Activated naive CD4-positive, alpha-beta T cell treated with anti-CD3 and anti-CD28 coated beads, Interleukin-2, amount 50 U/mL, for 16 hours (primary cell): Measurements from ENCODE around the gene GAS7.

Source experiments
- DNase-seq: peaks from one replicate; pipeline ENCODE4 v3.0.0-alpha.2; 2020

GAS7 gene

DNA sequence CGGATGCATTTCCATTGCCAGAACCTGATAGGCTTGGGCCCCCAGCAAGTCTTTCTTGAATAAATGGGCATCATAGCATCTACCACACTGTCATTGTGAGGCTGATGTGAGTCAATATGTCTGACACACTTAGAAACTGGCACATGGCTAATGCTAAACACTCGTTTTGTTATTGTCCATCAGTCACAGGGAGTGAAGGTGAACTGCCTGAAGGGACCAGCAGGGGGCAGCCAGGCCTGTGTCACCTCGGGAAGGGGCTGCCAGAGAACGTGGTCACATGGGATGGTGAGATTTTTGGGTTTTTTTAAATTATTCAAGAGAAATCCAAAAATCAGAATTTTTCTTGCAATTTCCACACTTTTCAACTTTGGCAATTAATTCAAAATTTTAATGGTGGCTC lies 292.5 kb downstream of the GAS7 start:
- no peak for DNase-seq

DNA sequence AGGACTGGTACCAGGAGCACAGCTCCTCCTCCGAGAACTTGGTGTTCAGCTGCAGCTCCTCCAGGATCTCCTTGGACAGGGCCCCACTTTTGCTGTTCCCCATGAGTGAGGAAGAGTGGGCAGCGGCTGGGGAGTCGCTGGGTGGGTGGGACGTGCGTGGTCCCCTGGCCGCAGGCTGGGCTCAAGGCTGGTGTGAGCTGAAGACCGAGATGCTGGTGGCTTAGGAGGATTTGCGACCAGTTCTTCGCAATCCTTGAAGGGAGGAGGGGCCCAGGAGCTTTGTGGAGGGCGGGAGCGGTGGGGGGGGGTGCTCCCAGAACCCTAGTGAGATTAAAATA lies 293.4 kb downstream of the GAS7 start, which contains the start of gene RCVRN:
Gene RCVRN, minus strand, starts transcription at position 194 of the 338 bp plus-strand sequence. Its CDS starts 91 bp downstream, at position 103.
- no peak for DNase-seq

DNA sequence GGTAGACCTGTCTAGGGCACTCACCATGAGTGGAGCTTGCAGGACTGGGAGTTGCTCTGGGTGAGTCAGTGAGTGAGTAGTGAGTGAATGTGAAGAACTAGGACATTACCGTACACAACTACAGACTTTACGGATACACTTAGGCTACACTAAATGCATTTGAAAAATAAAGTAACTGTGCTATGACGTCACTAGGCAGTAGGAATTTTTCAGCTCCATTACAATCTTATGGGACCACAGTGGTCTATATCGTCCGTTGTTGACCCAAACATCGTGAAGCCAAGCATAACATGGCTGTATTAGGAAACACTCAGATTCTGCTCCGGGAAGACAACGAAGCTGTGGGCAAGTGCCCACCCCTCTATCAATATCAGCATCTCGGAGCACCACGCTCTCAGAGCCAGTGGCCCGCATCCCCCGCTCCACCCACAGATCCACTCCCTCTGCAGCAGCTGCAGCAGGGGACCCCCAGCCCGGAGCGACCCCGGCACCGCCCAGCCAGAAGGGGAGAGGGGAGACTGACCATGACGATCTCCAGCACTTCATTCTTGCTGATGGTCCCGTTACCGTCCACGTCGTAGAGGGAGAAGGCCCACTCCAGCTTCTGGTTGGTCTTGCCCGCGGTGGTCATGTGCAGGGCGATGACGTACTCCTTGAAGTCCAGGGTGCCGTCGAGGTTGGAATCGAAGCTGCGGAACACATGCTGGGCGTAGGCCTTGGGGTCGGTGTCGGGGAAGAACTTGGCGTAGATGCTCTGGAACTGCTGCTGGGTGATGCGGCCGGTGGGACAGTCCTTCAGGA lies 293.9 kb downstream of the GAS7 start:
- no peak for DNase-seq

DNA sequence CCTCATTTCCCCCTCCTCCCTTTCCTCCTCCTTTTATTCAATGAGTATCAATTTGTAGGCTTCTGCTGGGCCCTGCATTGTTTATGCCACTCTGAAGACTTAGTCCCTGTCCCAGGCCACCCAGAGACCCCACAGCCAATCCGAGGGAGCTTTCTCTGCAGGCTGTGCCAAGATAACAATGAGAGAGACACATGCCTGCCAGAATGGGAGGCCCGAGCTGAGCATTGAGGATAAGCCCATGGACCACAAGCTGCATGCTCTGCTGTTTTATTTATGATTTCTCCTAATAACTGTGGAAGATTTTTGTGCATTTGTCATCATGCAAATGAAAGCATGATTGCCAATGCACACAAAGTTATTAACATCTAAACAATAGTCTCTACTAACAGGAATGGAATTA lies 296.3 kb downstream of the GAS7 start:
- no peak for DNase-seq

DNA sequence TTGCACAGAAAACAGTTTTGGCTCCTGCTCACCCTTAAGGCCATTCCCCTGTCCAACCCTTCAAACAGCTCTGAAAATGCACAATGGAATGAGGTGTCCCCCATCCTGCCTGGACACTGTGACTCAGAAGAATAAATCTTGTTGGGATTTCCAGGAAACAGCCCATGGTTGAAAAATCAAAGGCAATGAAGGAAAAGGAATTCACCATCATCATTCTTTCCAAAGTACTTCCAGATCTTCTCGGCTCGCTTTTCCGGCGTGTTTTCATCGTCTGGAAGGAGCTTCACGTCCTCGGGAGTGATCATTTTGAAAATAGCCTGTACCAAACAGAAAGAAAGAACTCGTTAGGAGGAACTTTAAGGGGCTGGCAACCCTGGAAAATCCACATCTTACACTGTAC lies 297.6 kb downstream of the GAS7 start:
- DNase-seq: no peak

DNA sequence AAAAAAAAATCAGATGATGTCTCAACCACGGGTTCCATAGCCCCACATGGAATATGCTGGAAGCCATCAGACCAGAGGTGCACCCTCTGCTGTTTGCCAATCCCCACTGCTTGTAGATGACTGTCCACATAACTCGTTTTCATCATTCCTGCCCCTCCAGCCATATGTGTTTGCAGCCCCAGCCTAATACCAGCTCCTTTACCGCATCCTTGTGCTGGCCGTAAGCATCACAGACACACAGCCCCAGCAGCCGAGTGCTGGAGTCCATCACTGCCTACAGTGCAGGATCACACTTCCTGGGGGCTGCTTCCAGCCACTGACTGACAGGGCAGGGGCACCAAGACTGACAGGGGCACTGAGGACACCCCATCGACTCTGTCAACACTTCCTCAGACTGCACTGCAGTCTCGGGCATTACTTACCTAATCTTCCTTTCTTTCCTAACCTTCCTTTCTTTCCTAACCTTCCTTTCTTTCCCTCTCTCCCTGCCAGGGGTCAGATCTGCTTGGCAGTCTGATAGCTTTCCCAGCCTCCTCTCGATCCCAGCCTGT lies 298.3 kb downstream of the GAS7 start:
- DNase-seq: no peak

DNA sequence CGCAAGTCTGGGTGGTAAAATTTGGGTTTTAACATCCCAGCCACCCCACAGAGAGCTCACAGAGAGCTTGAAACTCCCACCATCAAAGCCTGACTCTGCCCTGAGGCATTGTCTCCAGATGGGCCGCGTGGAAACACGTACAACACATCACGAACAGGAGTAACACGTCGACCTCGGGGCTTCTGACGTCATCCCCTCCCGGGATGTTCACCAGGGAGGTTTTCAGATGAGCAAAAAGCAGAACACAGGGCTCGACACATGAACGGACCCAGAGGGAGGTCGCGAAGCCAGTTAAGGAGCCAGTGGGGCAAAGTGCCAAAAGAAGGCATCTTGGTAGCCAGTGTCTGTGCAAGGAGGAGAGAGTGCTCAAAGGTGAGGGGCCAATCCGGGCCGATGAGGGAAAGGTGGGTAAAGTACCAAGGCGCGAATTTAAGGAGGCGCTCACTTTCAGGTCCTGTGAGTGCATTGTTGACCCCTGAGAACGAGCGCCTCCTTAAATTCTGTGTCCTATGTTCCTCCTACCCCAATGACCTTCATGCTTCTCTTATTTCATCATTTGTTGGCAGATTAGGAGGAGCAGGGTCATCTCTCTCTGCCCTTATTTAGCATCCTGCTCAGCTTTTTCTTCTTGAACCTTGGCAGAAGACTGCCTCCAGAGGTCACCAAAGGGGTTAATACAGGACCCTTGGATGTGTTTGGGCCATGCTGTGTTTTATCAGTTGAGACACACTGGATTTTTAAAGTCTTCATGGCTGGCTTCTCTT lies 298.9 kb downstream of the GAS7 start:
- no peak for DNase-seq

DNA sequence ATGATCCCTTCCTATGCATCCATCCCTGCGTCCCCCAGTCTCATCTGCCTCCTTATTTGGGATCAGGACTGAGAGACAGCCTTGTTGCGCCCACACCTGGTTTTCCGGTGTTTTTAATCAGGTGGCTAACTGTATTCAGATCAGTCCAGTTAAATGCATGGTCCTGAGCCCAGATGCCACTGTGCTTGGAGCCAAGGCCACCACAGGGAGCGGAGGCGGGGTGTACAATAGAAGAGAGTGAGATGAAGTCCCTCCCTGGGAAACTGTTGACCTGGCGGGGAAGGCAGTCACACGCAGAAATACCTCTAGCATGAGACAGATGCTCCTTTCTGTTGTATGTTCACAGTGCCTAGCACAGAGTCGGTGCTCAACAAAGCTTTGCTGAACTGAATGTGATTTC lies 299.6 kb downstream of the GAS7 start:
- no peak for DNase-seq

DNA sequence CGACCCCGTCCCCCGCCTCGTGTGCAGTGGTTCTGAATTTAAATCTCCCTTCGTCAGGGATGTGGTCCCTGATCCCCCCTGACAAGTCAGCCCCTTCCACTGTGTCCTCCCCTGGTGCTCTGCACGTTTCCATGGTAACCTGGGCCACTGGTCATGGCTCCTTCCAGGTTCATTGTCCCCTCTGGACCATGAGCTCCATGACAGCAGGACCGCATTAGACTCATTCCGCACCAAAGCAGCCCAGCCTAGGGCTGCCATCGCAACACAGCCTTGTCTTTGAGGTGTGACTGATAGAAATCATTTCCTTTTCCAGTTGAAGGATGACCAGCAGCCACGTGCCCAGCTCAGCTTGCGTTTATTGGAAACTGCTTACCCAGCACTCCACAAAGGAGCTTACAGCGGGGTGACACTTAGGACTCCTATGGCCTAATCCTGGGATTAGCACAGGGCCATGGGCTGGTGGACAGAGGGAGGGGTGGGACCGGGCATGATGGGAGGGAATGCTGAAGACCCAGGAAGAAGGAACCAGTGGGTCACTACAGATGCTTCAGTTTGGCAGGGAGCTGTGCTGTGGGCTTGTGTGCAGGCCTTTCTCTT lies 300.9 kb downstream of the GAS7 start:
- DNase-seq: no peak

DNA sequence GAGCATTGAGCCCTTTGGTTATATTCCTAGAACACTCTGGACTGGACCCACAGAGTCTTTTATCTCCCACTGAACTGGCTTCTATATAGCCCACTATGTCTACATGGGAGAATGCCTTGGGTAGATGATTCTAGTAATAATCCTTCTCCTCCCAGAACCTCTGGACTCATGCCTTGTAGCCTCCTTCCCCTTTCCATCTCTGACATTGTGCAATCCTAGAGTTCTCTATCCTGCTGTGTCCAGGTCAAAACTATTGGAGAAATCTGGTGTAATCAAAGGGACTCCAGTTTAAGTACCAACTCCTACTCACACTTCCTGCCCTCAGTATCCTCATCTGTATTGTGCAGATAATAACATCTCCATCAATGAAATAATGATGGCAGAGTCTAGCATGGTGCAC lies 302.5 kb downstream of the GAS7 start:
- DNase-seq: no peak

DNA sequence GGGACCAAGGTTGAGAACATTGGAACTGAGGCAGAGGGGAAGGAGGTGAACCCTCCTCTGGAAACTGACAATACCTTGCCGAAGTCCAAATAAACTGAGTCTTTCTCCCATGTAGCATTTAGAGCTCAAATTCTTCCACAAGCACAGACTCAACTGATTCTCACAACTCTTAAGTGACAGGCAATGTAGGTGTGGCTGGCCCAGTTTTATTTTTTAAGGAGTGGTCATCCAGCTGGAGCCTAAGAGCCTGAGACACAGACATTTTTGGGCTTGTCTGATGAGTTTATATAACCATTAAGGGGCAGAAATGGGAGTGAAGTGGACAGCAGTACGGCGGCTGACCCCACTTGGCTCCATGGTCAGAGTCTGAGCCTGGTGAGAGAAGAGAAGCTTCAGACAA lies 304.2 kb downstream of the GAS7 start:
- DNase-seq: no peak

DNA sequence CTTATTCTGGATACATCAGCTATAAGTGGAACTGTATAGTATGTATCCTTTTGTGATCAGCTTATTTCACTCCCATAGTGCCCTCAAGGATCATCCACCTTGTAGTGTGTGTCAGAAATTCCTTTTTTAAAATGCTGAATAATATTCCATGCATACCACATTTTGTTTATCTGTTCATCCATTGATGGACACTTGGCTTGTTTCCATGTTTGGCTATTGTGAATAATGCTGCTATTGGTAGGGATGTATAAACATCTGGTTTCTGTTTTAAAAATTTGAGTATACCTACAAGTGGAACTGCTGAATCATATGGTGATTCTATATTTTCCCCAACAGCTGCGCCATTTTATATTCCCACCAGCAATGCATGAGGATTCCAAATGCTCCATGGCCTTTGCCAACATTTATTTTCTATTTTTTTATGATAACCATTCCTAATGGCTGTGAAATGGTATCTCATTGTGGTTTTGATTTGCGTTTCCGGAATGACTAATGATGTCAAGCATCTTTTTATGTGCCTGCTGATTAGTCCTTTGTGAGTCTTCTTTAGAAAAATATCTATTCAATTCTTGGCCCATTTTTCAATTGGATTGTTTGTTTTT lies 304.9 kb downstream of the GAS7 start:
- no peak for DNase-seq

DNA sequence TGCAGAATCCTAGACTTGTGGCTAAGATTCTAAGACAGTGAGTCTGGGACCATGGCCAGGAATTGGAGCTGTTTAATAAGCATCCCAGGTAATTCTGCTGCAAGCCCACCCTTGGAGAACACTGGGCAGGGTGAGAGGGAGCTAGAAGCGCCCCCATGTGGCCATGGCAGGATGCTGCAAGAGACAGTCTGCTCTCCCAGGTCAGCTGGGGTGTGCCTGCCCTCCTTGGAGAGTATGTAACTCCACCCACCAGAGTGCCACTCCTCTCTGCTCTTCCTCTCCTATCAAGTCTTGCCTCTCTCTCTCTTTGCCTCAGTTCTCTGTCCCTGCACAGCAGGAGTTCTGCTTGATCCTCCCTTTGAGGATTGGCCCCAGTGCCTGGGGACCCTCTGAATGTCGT lies 308.3 kb downstream of the GAS7 start:
- no peak for DNase-seq

DNA sequence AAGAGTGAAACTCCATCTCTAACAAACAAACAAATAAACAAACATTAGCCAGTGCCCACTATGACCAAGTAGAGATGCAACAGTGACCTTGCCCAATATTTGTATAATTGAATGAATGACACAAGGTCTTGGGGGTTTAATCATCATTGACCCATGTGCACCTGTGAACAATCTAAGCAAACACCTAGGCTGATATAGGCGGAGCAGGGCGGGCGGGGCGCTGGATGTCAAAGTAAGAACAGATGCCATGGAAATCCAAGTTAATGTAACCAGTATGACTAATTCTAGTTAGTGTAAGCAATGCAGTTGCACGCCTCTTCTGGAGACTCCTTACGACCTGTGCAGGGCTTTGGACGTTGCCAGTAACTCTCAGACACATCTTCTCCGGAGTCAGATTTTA lies 310.9 kb downstream of the GAS7 start:
- no peak for DNase-seq

DNA sequence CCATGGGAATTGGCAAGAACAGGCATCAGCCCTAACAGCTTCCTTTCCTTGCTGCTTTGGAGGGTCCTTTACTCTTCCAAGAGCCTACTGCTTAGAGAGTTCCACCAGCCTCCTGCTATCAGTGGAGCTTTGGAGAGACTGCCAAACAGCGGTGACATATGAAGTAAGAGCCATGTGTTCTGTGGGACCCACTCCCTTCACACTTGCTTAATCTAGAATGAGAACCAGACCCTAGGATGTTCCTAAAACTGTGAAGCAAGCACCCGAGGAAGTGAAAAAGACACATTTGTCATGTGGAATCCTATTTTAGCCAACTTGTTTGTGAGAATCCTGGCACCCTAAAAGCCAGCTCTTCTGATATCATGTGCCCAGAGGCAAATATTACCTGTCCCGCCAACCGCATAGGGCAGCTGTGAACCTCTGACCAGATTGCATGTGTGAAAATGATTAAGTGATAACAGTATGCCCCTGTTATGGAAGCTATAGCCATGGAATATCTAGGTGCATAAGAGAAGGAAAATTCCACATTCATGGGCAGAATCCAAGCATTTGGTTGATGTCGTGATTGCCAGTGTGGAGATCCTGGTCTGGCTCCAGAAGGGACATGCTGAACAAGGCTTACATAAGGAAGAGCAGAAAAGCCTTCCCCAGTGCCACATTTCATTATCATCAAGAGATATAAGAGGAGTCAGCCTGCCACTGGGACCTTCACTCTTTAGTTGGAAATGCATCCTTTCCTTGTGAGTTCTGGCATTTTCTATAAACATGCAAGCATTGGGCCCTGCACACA lies 312.1 kb downstream of the GAS7 start:
- no peak for DNase-seq

DNA sequence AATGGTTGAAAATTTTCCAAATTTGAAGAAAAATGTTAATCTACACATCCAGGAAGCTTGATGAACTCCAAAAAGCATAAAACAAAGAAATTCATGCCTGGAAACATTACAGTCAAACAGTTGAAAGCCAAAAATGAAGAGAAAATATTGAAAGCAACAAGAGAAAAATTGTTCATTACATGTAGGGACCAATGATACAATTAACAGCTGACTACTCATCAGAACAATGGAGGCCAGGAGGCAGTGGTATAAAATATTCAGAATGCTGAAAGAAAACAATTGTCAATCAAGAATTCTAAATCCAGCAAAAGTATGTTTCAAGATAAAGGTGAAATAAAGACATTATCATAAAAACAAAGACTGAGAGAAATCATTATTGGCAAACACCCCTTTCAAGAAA lies 315.0 kb downstream of the GAS7 start:
- no peak for DNase-seq

DNA sequence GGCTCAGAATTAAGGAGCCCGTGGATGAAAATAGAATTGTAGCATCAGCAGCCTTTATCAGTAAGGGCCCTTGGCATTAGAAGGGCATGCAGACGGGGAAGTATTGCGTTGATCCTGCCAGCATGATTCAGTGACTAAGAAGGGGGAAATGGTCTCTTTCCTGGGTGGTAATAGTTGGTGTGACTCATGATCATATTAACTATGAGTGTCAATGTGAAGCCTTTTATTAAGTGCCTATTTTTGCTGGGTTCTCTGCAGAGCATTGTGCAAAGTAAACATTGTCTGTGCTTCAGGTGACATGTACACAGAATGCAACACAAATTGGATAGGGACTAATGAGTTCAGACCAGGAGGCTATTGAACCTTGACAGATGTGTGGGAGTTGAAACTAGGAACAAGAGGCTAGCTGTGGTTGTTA lies 317.8 kb downstream of the GAS7 start:
- DNase-seq: no peak

DNA sequence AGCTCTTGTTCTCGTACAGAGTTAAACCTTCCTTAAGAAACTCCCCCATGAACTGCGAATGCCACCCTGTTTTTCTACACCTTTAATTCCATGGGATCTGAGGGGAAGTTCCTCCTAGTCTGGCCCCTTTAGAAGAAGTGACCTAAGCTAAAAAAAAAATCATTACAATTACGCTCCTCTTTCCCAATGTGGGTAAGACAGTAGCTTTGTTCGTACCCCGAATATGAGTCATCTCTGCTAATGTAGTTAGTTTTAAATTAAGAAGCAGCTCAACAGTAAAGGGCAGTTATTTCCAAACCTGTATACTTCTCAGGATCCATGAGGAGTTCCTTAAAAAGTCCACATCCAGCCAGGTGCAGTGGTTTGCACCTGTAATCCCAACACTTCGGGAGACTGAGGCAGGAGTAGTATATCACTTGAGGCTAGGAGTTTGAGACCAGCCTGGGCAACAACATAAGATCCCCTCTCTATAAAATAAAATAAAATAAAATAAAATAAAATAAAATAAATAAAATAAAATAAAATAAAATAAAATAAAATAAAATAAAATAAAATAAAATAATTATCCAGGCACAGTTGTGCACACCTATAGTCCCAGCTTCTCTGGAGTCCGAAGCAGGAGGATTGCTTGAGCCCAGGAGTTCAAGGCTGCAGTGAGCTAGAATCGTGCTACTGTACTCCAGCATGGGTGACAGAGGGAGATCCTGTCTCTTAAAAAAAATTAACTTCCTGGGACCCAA lies 319.4 kb downstream of the GAS7 start:
- no peak for DNase-seq

DNA sequence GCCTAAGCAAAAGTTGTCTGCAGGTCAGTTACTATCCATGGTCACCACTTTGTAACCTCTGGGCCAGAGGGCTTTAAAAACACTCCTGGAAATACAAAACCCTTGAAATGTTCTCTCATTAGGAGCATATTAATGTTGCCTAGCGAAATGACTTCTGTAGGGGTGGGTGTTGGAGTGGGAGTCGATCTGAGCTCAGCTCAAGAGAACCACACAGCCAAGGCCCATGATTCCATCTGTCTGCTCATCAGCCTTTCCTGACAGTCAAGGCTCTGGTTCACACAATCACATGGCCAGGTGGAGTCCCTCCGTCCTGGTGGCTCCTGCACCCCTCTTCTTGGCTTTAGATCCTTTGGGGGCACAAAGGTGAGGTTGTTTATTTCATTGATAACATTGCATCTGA lies 320.1 kb downstream of the GAS7 start:
- DNase-seq: no peak

DNA sequence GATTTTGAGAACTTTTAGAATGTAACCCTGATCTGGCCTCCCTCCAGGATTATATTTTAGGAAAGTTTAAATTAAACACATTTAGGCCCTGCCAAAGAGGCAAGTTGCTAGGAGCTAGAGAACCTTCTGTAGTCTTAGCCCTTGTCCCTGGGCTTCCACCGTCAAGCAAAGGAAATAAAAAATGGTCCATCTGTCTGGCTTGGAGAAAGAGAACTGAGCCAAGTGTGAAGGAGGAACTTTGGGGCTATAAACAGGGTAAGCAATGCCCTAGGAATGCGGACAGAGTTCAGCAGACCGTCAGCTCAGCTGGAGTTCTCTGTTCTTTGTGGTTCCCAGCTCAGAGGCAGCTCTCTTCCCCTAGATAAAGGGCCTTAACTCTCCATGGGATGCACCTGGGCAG lies 323.0 kb downstream of the GAS7 start:
- DNase-seq: no peak

DNA sequence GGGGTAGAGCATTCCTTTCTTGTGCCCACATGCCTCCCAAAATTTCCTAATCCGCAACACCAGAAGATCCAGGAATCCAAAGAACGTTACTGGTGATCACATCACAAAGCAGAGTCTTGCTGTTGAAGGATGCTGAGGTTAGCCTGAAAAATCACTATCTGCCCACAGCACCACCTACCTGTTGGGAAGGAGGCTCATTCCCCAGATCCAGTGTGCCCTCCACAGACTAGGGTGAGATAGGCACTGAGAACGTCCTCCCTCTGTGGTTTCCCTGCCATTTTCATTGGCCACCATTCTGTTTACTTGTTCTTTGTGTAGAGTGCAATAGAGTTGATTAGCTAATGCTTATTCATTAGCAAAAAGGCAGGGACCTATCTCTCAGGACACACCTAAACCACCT lies 323.7 kb downstream of the GAS7 start:
- no peak for DNase-seq

DNA sequence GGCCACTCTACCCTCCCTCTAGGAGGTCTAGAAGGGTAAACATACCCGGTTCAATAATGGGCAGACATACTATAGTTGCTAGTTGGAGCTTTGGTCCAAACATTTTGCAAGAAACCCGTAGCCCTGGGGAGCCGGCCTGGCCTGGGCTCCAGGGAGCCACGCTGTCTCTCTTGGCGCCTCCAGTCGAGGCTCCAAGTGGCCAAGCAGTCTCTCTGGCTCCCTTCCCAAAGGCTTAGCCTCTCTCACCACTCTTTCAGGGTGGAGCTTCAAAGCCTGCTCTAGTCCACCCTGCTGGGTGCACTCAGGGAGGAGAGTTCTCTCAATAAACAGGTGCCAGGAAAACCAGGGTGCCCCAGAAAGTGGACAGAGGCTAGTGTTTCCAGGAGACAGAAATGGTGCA lies 325.6 kb downstream of the GAS7 start:
- DNase-seq: no peak
